PC-3 (cell line): Measurements from ENCODE around the gene CRELD1. TPM values are rescaled to one million over a fixed set of nuclear protein-coding genes. Genes with fewer than 3 reads are reported as not detected.

Experiments
- ATAC-seq: fragments of 200-7000 bp; cut with Tn5 transposase; 2 replicates; pipeline ENCODE4 v1.9.1; 2020; ENCODE audit warnings: mild to moderate bottlenecking, moderate library complexity
- BruUV-seq: library from RNA; stranded (reverse); fragments of 400-500 nt; replicated peaks from 2 replicates; lab custom pipeline; 2021; lab: Mats Ljungman, UMichigan
- CTCF ChIA-PET: fragments of 300-600 bp; sonication (Branson Sonifier 250); formaldehyde crosslinking; loops from one replicate; lab custom pipeline; 2022; ENCODE audit warnings: antibody characterized with exemption; lab: Charles Lee
- POLR2A ChIA-PET: fragments of 300-600 bp; sonication (Branson Sonifier 250); formaldehyde crosslinking; loops from one replicate; lab custom pipeline; 2022; ENCODE audit warnings: antibody characterized with exemption; ENCODE audit not compliant: unreplicated experiment; lab: Charles Lee
- DNase-seq: peaks from one replicate; pipeline ENCODE4 v3.0.0-alpha.2; 2015
- H2AFZ ChIP-seq: fragments of 300-600 bp; sonication (generic); 2 replicates; pipeline ENCODE4 v1.6.0; 2016; ENCODE audit warnings: antibody characterized with exemption, low read length
- H3F3A ChIP-seq: fragments of 300-600 bp; sonication (generic); one replicate; pipeline ENCODE4 v1.6.0; 2017; ENCODE audit warnings: antibody characterized with exemption, low read length, control low read depth, mild to moderate bottlenecking; ENCODE audit not compliant: unreplicated experiment
- H3K27ac ChIP-seq: fragments of 300-600 bp; sonication (generic); 2 replicates; pipeline ENCODE4 v1.5.1; 2016; ENCODE audit warnings: mild to moderate bottlenecking, low read length
- H3K27me3 ChIP-seq: fragments of 300-600 bp; sonication (generic); 2 replicates; pipeline ENCODE4 v1.6.1; 2016; ENCODE audit warnings: low read length, mixed read lengths
- H3K36me3 ChIP-seq: fragments of 300-600 bp; sonication (generic); 2 replicates; pipeline ENCODE4 v1.6.1; 2016; ENCODE audit warnings: low read depth, mixed run types, low read length, mixed read lengths
- H3K4me1 ChIP-seq: fragments of 300-600 bp; sonication (generic); 2 replicates; pipeline ENCODE4 v1.5.1; 2016; ENCODE audit warnings: low read length; ENCODE audit not compliant: insufficient read depth
- H3K4me2 ChIP-seq: fragments of 300-600 bp; sonication (generic); 2 replicates; pipeline ENCODE4 v1.6.0; 2016; ENCODE audit warnings: low read length
- H3K4me3 ChIP-seq: fragments of 300-600 bp; sonication (generic); 2 replicates; pipeline ENCODE4 v1.5.1; 2016; ENCODE audit warnings: mild to moderate bottlenecking, low read length, mixed read lengths
- H3K79me2 ChIP-seq: fragments of 300-600 bp; sonication (generic); 2 replicates; pipeline ENCODE4 v1.6.1; 2017; ENCODE audit warnings: low read length, mixed read lengths
- H3K9ac ChIP-seq: fragments of 300-600 bp; sonication (generic); 2 replicates; pipeline ENCODE4 v1.6.0; 2016; ENCODE audit warnings: mild to moderate bottlenecking, low read length
- H3K9me2 ChIP-seq: fragments of 300-600 bp; sonication (generic); replicated peaks from 2 replicates; pipeline ENCODE4 v1.6.1; 2016; ENCODE audit warnings: mixed run types, low read length, mixed read lengths
- H3K9me3 ChIP-seq: fragments of 300-600 bp; sonication (generic); 2 replicates; pipeline ENCODE4 v1.6.1; 2016; ENCODE audit warnings: low read length, mixed read lengths
- H4K20me1 ChIP-seq: fragments of 300-600 bp; sonication (generic); 2 replicates; pipeline ENCODE4 v1.6.1; 2016; ENCODE audit warnings: low read length, mixed read lengths
- CTCF ChIP-seq: fragments of 300-600 bp; sonication (generic); conservative IDR thresholded peaks from 2 replicates; pipeline ENCODE4 v1.5.1; 2017; ENCODE audit warnings: antibody characterized with exemption, low read depth, mild to moderate bottlenecking, low read length
- EZH2 ChIP-seq: fragments of 300-600 bp; sonication (generic); IDR thresholded peaks from one replicate; pipeline ENCODE4 v1.6.1; 2017; ENCODE audit warnings: antibody characterized with exemption, mild to moderate bottlenecking, low read length; ENCODE audit not compliant: unreplicated experiment
- EZH2phosphoT487 ChIP-seq: fragments of 300-600 bp; sonication (generic); IDR thresholded peaks from 2 replicates; pipeline ENCODE4 v1.6.1; 2018; ENCODE audit warnings: mild to moderate bottlenecking, antibody characterized with exemption, low read length, borderline replicate concordance
- intact Hi-C: fragments of 100-400 bp; cut with micrococcal nuclease; formaldehyde crosslinking; loops from 2 replicates; pipeline ENCODE4 v1.9.0; 2023
- total RNA-seq: library from RNA; depleted of rRNA; stranded (reverse); fragments of >200 nt; gene quantifications from 2 replicates; pipeline ENCODE4 v1.2.3, GENCODE V29; 2014

The CRELD1 gene
- total RNA-seq, 1 experiment from 2014 or later = 22.0 TPM

GRCh38 chr3:9944271-9944670 lies 10.6 kb downstream of the CRELD1 start:
- ChIA-PET POLR2A (no interaction called here), CTCF (no interaction called here)
- ATAC-seq (no peak), DNase-seq (no peak)
- Histone ChIP-seq H3K4me2 (no peak overlapping the region), H3K36me3 (no peaks in the 10 kb centered on the region; the same call in 1 of the 2 replicates), H3F3A (no peaks in the 10 kb centered on the region), H3K27me3 (no peaks in the 10 kb centered on the region), H3K9me3 (no peaks in the 10 kb centered on the region), H2AFZ (no peak overlapping the region), H3K79me2 (peaks cover 20% of the 10 kb centered on the region), H4K20me1 (no peaks in the 10 kb centered on the region), H3K9me2 (no peaks in the 10 kb centered on the region), H3K27ac (no peak overlapping the region), H3K4me3 (no peak overlapping the region), H3K4me1 (peaks cover 26% of the 10 kb centered on the region), H3K9ac (no peak overlapping the region)
- no peak for TF ChIP-seq CTCF
- no peak for TF ChIP-seq EZH2
- TF ChIP-seq EZH2phosphoT487 = no peak
- BruUV-seq = no TSS peak
- intact Hi-C loops = no loop called here

GRCh38 chr3:9945358-9945757 lies 11.7 kb downstream of the CRELD1 start:
- Histone ChIP-seq H3K79me2 (peaks cover 21% of the 10 kb centered on the region), H3K9me3 (no peaks in the 10 kb centered on the region), H3K4me3 (peak overlapping the region; percentile 91; the same call in 1 of the 2 replicates), H3K27ac (no peak overlapping the region), H3K9me2 (no peaks in the 10 kb centered on the region), H3K4me2 (peak overlapping the region; percentile 98), H3K9ac (no peak overlapping the region), H4K20me1 (no peaks in the 10 kb centered on the region), H3K4me1 (peaks cover 26% of the 10 kb centered on the region), H3F3A (no peaks in the 10 kb centered on the region), H3K27me3 (no peaks in the 10 kb centered on the region), H3K36me3 (no peaks in the 10 kb centered on the region; the same call in 1 of the 2 replicates), H2AFZ (no peak overlapping the region)
- no TSS peak for BruUV-seq
- DNase-seq = no peak
- POLR2A ChIA-PET = no interaction called here
- TF ChIP-seq EZH2 = no peak
- no peak for TF ChIP-seq CTCF
- TF ChIP-seq EZH2phosphoT487 = no peak
- CTCF ChIA-PET = interaction anchor here (1.4 kb wide), 2 partner anchors 10 to 32 kb away, joined by 5 to 10 read pairs; no protein-coding TSS in a partner anchor
- ATAC-seq = no peak
- intact Hi-C loops = loop anchor here (5.0 kb wide), 1 partner anchor 82 kb away; the partner anchor contains the start of gene FANCD2
